Sigmoid colon (tissue), 7 donors: ENCODE data around the gene FKBP14. TPM values are rescaled to one million over a fixed set of nuclear protein-coding genes. Genes with fewer than 3 reads are reported as not detected.

Source experiments
- DNase-seq: peaks from one replicate; pipeline ENCODE4 v3.0.0-alpha.2; 2019
- H3K27ac ChIP-seq, 4 donors: fragments of 200-600 bp; sonication (generic); one replicate each; pipeline ENCODE4 v1.5.1; 2016 to 2019; ENCODE audit warnings: mild to moderate bottlenecking in 1 of 4
- H3K27me3 ChIP-seq, 3 donors: fragments of 200-600 bp; sonication (generic); one replicate each; pipeline ENCODE4 v1.5.1; 2019; ENCODE audit warnings: mild to moderate bottlenecking in 1 of 3
- H3K36me3 ChIP-seq, 4 donors: fragments of 200-600 bp; sonication (generic); one replicate each; pipeline ENCODE4 v1.5.1; 2016 to 2019
- H3K4me1 ChIP-seq, 4 donors: fragments of 200-600 bp; sonication (generic); one replicate each; pipeline ENCODE4 v1.5.1; 2017 to 2019
- H3K4me3 ChIP-seq, 4 donors: fragments of 200-600 bp; sonication (generic); one replicate each; pipeline ENCODE4 v1.5.1; 2017 to 2019; ENCODE audit warnings: mild to moderate bottlenecking in 2 of 4, moderate library complexity in 1 of 4
- H3K9me3 ChIP-seq, 4 donors: fragments of 200-600 bp in 3 of 4; sonication (generic) in 3 of 4; one replicate each; pipeline versions ENCODE4 v1.5.1 to v1.6.1; 2013 to 2019
- CTCF ChIP-seq, 4 experiments: fragments of 450-650 bp in 3 of 4; fragments of 200-600 bp in 1 of 4; IDR thresholded peaks; one replicate each; pipeline ENCODE4 v1.5.1; 2016 to 2019; ENCODE audit warnings: antibody characterized with exemption in 4 of 4, mild to moderate bottlenecking in 3 of 4, moderate library complexity in 2 of 4
- EP300 ChIP-seq, 4 donors: sonication (generic); formaldehyde crosslinking; IDR thresholded peaks; one replicate each; pipeline ENCODE4 v1.6.1; 2017; ENCODE audit warnings: antibody characterized with exemption in 4 of 4
- POLR2A ChIP-seq, 2 donors: fragments of 450-650 bp; IDR thresholded peaks; one replicate each; pipeline ENCODE4 v1.6.1; 2016; ENCODE audit warnings: antibody characterized with exemption in 2 of 2, mild to moderate bottlenecking in 2 of 2, moderate library complexity in 2 of 2
- POLR2AphosphoS5 ChIP-seq, 4 donors: sonication (generic); formaldehyde crosslinking; IDR thresholded peaks; one replicate each; pipeline ENCODE4 v1.6.1; 2017; ENCODE audit warnings: antibody characterized with exemption in 4 of 4
- WGBS, 2 donors: extraction: QIAGEN DNeasy Blood & Tissue Kit; methylation state at CpG; one replicate each; pipeline ENCODE4 v1.1.7; 2013; 5-methylcytosine and 5-hydroxymethylcytosine counted together
- intact Hi-C: fragments of 100-400 bp; cut with DNase I; formaldehyde crosslinking; loops from one replicate; pipeline ENCODE4 v1.15.1; 2023
- polyA plus RNA-seq, 3 donors: library from polyadenylated mRNA; stranded (reverse); fragments of 200-250 nt; gene quantifications; one replicate each; pipeline ENCODE4 v1.2.3, GENCODE V29; 2013
- total RNA-seq, 4 donors: library from RNA; depleted of rRNA; stranded (reverse); fragments of >200 nt; gene quantifications; one replicate each; pipeline ENCODE4 v1.1.0, GENCODE V29; 2016
- donor health status: healthy with polysubstance abuse.
- donor health status: Bipolar disorder and iron deficiency.
- donor health status: healthy.

The FKBP14 gene
- total and polyA plus RNA-seq, 7 donors: 1.8 to 11.4 (median 6.3) TPM

- H3K4me3 ChIP-seq: peak overlapping the region in 2 of 4 donors; percentile 90 to 91
- H3K4me1 ChIP-seq: peaks cover 3 to 50% (median 41%) of the 10 kb centered on the region in 4 donors
- no peaks in the 10 kb centered on the region for H3K27me3 ChIP-seq
- intact Hi-C loops: no loop called here
- H3K27ac ChIP-seq: peak overlapping the region in 3 of 4 donors; percentile 93 to 97 (median 96)
- H3K9me3 ChIP-seq: no peaks in the 10 kb centered on the region
- no peak for TF ChIP-seq POLR2AphosphoS5 (IDR thresholded peaks at IDR 0.05)
- no peak for TF ChIP-seq EP300 (IDR thresholded peaks at IDR 0.05)
- no peak for TF ChIP-seq POLR2A (IDR thresholded peaks at IDR 0.05)
- no peak for TF ChIP-seq CTCF (IDR thresholded peaks at IDR 0.05)
- 6 to 29% methylated on average over 6 of the region's 6 CpGs for WGBS, 2 donors
- no peak for DNase-seq
- H3K36me3 ChIP-seq: no peaks in the 10 kb centered on the region
Measured at GRCh38 chr7:30029696-30030095, 3.2 kb upstream of the FKBP14 start.

- Histone ChIP-seq H3K27me3 (no peaks in the 10 kb centered on the region), H3K27ac (peak overlapping the region; percentile 89 to 97 (median 94)), H3K4me1 (peaks cover 3 to 58% (median 44%) of the 10 kb centered on the region in 4 donors), H3K9me3 (no peaks in the 10 kb centered on the region), H3K36me3 (no peaks in the 10 kb centered on the region), H3K4me3 (peak overlapping the region; percentile 66 to 91 (median 88))
- 0 to 1% methylated on average over 42 of the region's 42 CpGs for WGBS, 2 donors
- peak; percentile 69 for DNase-seq
- intact Hi-C loops: loop anchor here (1.0 kb wide), 1 partner anchor 40 kb away; the partner anchor contains the start of gene SCRN1
- TF ChIP-seq POLR2A (IDR thresholded peaks at IDR 0.05) (no peak), POLR2AphosphoS5 (IDR thresholded peaks at IDR 0.05) (no peak), CTCF (IDR thresholded peaks at IDR 0.05) (no peak), EP300 (IDR thresholded peaks at IDR 0.05) (no peak)
Measured at GRCh38 chr7:30028749-30029635, 2.5 kb upstream of the FKBP14 start.

GRCh38 chr7:30028216-30028748 is 1.8 kb upstream of the FKBP14 start, which contains the start of gene PLEKHA8:
PLEKHA8 (plus strand) TSS chr7:30028412; CDS start chr7:30028763, 351 bp downstream.
- intact Hi-C loops: loop anchor here (1.0 kb wide), 1 partner anchor 39 kb away; the partner anchor contains the start of gene SCRN1
- Histone ChIP-seq H3K9me3 (no peaks in the 10 kb centered on the region), H3K4me1 (peaks cover 3 to 62% (median 47%) of the 10 kb centered on the region in 4 donors), H3K27ac (peak within 1 kb of the TSS; percentile 89 to 97 (median 94)), H3K27me3 (no peaks in the 10 kb centered on the region), H3K36me3 (no peaks in the 10 kb centered on the region), H3K4me3 (peak within 1 kb of the TSS; percentile 66 to 91 (median 88))
- TF ChIP-seq EP300 (IDR thresholded peaks at IDR 0.05) (peak in 1 of 4 donors; percentile 77), POLR2A (IDR thresholded peaks at IDR 0.05) (no peak), POLR2AphosphoS5 (IDR thresholded peaks at IDR 0.05) (peak; percentile 51 to 94 (median 76)), CTCF (IDR thresholded peaks at IDR 0.05) (no peak)
- DNase-seq: peak; percentile 93
- 0% methylated on average over 70 of the region's 70 CpGs for WGBS, 2 donors

- Histone ChIP-seq H3K4me3 (peak overlapping the region; percentile 66 to 91 (median 88)), H3K27ac (peak overlapping the region; percentile 89 to 97 (median 94)), H3K36me3 (no peaks in the 10 kb centered on the region), H3K9me3 (no peaks in the 10 kb centered on the region), H3K27me3 (no peaks in the 10 kb centered on the region), H3K4me1 (peaks cover 3 to 61% (median 47%) of the 10 kb centered on the region in 4 donors)
- intact Hi-C loops: loop anchor here (1.0 kb wide), 1 partner anchor 38 kb away; the partner anchor contains the start of gene SCRN1
- 4 to 8% methylated on average over 9 of the region's 9 CpGs for WGBS, 2 donors
- DNase-seq: no peak
- TF ChIP-seq EP300 (IDR thresholded peaks at IDR 0.05) (no peak), POLR2AphosphoS5 (IDR thresholded peaks at IDR 0.05) (no peak), POLR2A (IDR thresholded peaks at IDR 0.05) (no peak), CTCF (IDR thresholded peaks at IDR 0.05) (no peak)
Measured at GRCh38 chr7:30027740-30028215, 1.3 kb upstream of the FKBP14 start.
